Measurements from ENCODE around the gene RPGRIP1L. TPM values are rescaled to one million over a fixed set of nuclear protein-coding genes. Genes with fewer than 3 reads are reported as not detected.

Gene RPGRIP1L
- total RNA-seq, 1 donor from 2014 or later, result 5.1 TPM

- intact Hi-C loops (cut with micrococcal nuclease), result no loop called here
These were observed 95.6 kb downstream of the RPGRIP1L start for GRCh38 chr16:53608094-53608493.

- intact Hi-C loops (cut with micrococcal nuclease), result no loop called here
These were observed 97.7 kb downstream of the RPGRIP1L start for GRCh38 chr16:53605831-53606400.

- intact Hi-C loops (cut with micrococcal nuclease), result no loop called here
These were observed 98.3 kb downstream of the RPGRIP1L start for GRCh38 chr16:53605356-53605755.

- intact Hi-C loops (cut with micrococcal nuclease), result no loop called here
These were observed 101.7 kb downstream of the RPGRIP1L start for GRCh38 chr16:53601961-53602360.

- intact Hi-C loops (cut with micrococcal nuclease), result no loop called here
These were observed 103.0 kb downstream of the RPGRIP1L start for GRCh38 chr16:53600616-53601015.

DNA sequence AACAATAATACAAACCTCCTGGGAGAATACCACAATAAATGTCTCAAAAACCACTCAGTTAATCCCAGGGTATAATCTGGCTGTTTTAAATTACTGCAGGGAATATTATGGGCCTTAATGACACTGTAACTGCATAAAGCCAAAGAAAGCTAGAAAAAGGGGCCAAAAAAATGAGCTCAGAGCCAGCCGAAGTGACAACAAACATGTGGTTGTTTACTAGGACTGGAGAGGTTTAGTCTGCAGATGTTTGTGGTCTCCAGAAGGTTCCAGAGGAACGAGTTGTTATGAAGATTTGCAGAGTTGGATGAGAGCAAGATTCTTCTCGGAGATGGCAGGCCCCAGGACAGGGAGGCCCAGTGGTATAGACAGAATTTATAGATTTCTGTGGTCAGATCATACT, 103.5 kb downstream of the RPGRIP1L start:
- intact Hi-C loops (cut with micrococcal nuclease), result no loop called here

DNA sequence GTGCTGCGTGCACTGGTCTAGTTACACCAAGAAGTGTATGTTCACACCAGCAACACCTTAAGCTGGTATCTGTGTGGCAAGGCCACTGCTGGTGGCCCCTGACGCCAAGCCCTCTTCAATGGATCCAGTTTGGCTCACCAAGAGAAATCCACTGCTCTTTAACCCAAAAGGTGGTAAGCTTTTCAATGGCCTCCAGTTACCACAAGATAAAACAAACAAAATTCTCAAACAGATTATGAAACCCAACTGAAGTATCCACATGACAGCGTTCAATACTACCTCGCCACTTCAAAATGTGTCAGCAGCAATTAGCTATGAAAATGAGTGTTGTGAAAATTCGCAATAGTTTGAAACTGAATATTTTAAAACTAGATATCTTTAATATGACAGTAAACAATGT, 104.1 kb downstream of the RPGRIP1L start:
- intact Hi-C loops (cut with micrococcal nuclease), result no loop called here

- intact Hi-C loops (cut with micrococcal nuclease), result no loop called here
These were observed 105.0 kb downstream of the RPGRIP1L start for GRCh38 chr16:53598511-53599275.

DNA sequence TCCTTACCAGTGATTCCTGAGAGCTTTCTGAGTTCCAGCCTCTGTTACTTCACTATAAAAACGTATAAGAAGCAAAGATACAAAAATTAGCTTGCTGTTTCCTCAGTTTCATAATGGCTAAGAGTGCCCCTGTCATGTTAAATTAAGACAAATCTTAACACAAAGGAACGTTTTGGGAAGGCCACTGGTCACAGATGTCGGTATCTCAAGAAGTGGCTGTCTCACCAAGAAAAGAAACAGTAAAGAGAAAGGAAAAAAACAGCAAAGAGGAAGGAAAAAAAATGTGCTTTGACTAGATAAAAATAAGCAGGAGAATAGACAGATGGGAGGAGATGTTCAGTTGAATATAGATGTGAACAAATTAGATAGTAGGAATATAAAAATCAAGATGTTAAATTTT, 105.9 kb downstream of the RPGRIP1L start:
- intact Hi-C loops (cut with micrococcal nuclease), result no loop called here

DNA sequence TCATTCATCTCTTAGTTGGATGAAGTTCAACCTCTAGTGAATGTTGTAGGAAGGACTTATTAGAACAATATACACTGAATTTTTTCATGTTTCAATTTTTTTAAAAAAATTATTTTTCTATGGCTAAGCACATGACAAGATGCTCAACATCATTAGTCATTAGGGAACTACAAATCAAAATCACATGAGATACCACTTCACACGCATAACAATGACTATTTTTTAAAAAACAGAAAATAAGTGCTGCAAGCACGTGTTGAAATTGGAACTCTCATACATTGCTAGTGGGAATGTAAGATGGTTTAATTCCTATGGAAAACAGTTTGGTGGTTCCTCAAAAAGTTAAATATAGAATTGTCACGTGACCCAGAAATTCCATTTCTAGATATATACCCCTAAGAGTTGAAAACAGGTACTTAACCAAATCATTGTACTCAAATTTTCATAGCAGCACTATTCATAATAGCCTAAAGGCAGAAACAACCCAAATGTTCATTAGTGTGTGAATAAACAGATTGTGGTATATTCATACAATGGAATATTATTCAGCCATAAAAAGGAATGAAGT, 115.5 kb downstream of the RPGRIP1L start:
- intact Hi-C loops (cut with micrococcal nuclease), result no loop called here

DNA sequence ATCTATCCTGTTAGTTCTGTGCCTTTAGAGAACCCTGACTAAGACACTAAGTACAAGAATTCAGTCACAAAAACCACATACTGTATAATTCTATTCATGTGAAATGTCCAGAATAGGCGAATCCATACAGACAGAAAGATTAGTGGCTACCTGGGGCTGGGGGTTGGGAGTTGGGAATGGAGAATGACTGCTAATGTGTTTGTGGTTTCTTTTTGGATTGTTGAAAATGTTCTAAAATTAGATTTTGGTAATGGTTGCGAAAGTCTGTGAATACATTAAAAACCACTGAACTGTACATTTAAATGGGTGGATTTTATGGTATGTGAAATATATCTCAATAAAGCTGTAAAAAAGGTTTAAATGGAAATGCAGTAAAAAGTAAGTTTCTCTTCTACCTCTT, 120.3 kb downstream of the RPGRIP1L start:
- intact Hi-C loops (cut with micrococcal nuclease), result no loop called here

DNA sequence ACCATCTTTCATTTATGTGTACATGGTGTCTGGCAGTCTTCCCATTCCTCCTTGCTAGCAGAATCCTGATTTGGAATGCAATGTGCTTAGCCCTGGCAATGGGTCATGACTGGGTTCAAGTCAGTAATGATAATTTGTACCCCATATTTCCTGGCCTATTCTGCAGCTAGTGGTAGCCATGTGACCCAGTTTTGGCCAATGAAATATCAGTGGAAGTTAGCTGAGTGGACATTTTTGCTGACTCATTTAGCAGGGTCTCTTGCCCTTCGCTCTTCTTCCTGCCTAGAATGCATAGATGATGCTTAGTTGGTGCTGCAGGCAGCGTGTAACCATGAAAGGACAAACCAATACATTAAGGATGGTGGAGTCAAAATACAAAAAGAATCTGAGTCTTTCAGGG, 121.9 kb downstream of the RPGRIP1L start:
- intact Hi-C loops (cut with micrococcal nuclease), result no loop called here

- intact Hi-C loops (cut with micrococcal nuclease), result no loop called here
These were observed 123.4 kb downstream of the RPGRIP1L start for GRCh38 chr16:53580038-53580802.

- intact Hi-C loops (cut with micrococcal nuclease), result no loop called here
These were observed 126.8 kb downstream of the RPGRIP1L start for GRCh38 chr16:53576904-53577303.

- intact Hi-C loops (cut with micrococcal nuclease), result no loop called here
These were observed 127.4 kb downstream of the RPGRIP1L start for GRCh38 chr16:53576210-53576609.

- intact Hi-C loops (cut with micrococcal nuclease), result no loop called here
These were observed 131.9 kb downstream of the RPGRIP1L start for GRCh38 chr16:53571763-53572162.

- intact Hi-C loops (cut with micrococcal nuclease), result no loop called here
These were observed 137.0 kb downstream of the RPGRIP1L start for GRCh38 chr16:53566552-53567245.

DNA sequence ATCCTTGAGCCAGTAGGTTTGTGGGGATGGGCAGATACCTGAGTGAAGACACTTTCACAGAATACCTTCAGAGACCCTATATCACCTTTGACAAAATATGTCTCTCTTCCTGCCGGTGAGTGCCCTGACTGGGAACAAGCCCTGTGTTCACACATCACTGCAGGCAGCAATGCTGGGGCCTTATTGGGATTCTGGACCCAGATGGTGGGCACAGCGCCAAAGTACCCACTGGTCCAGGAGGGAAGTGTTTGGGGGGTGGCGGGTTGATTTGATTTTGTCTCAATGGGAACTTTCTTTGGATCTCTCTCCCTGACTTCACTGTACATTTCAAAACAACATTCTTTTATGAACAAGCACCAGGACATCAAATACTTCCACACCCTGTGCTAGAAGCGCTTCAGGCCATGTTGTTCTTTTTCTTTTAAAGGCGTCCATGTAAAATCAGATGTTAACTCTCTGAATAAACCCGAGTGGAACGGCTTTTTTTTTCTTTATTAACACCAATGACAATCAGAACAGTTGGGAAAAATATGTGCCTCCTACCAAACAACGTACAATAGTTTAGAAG, 138.3 kb downstream of the RPGRIP1L start:
- intact Hi-C loops (cut with micrococcal nuclease), result no loop called here

- intact Hi-C loops (cut with micrococcal nuclease), result no loop called here
These were observed 140.2 kb downstream of the RPGRIP1L start for GRCh38 chr16:53563426-53563825.

- intact Hi-C loops (cut with micrococcal nuclease), result no loop called here
These were observed 142.4 kb downstream of the RPGRIP1L start for GRCh38 chr16:53561101-53561888.

Measured in T-helper 1 cell treated with Interleukin-12 subunit alpha and Interleukin-12 subunit beta and Interleukin-4 antibody, amounts not matched to agents 30 ng/mL and 1 ng/mL, for 36 hours (primary cell).